HepG2 (cell line): ENCODE measurements around the gene ENGASE. TPM values are rescaled to one million over a fixed set of nuclear protein-coding genes. Genes with fewer than 3 reads are reported as not detected.

Source experiments
- ATAC-seq: fragments of 200-7000 bp; cut with Tn5 transposase; 3 replicates; pipeline ENCODE4 v1.9.1; 2020; ENCODE audit warnings: mild to moderate bottlenecking, moderate library complexity
- Bru-seq: library from RNA; stranded (reverse); fragments of 400-500 nt; gene quantifications from one replicate; lab custom pipeline; 2021; lab: Mats Ljungman, UMichigan
- BruChase-seq, 2 experiments: library from RNA; stranded (reverse); fragments of 400-500 nt; gene quantifications; one replicate each; lab custom pipeline; 2021; lab: Mats Ljungman, UMichigan
- BruUV-seq: library from RNA; stranded (reverse); fragments of 400-500 nt; replicated peaks from 2 replicates; lab custom pipeline; 2021; lab: Mats Ljungman, UMichigan
- CTCF ChIA-PET: fragments of 300-600 bp; formaldehyde crosslinking; extraction: SDS; loops from one replicate; lab custom pipeline; 2021; ENCODE audit warnings: low total read pairs, inconsistent platforms, low intra/inter-chr PET ratio; lab: Yijun Ruan, JAX
- POLR2A ChIA-PET: fragments of 350-600 bp; sonication (Branson Sonifier 250); formaldehyde crosslinking; loops from one replicate; lab custom pipeline; 2020; ENCODE audit warnings: antibody characterized with exemption, inconsistent platforms; lab: Yijun Ruan, JAX
- DNase-seq: peaks from one replicate; pipeline ENCODE4 v3.0.0-alpha.2; 2015; ENCODE audit warnings: low spot score
- FAIRE-seq: peaks from 3 replicates; lab custom pipeline; 2011; peaks lifted over from hg19 to GRCh38; lab: Jason Lieb, UNC
- H2AFZ ChIP-seq: one replicate; pipeline ENCODE4 v1.6.1; 2011; ENCODE audit warnings: low read length, inconsistent platforms
- H3K27ac ChIP-seq: fragments of 300-600 bp; 3 replicates; pipeline ENCODE4 v1.8.0; 2011; ENCODE audit warnings: mixed run types, mild to moderate bottlenecking, mixed read lengths, low read length, inconsistent platforms; ENCODE audit not compliant: insufficient read depth; ENCODE audit errors: extremely low read length
- H3K27me3 ChIP-seq, 2 experiments: fragments of 200-600 bp in 1 of 2; 2 replicates in 1 of 2; 3 replicates in 1 of 2; pipeline versions ENCODE4 v1.6.0 to v1.8.0; 2011; ENCODE audit warnings: low read length in 2 of 2, mild to moderate bottlenecking in 2 of 2, moderate library complexity in 2 of 2, inconsistent platforms in 1 of 2; ENCODE audit not compliant: insufficient read depth in 2 of 2, control insufficient read depth in 1 of 2
- H3K36me3 ChIP-seq, 2 experiments: fragments of 200-600 bp in 1 of 2; replicated peaks in 1 of 2; 2 replicates in 1 of 2; 3 replicates in 1 of 2; pipeline versions ENCODE4 v1.5.1 to v1.8.0; 2011; ENCODE audit warnings: low read length in 2 of 2, inconsistent platforms in 1 of 2; ENCODE audit not compliant: insufficient read depth in 2 of 2, control insufficient read depth in 1 of 2
- H3K4me1 ChIP-seq: 2 replicates; pipeline ENCODE4 v1.5.1; 2012; ENCODE audit warnings: low read length, inconsistent platforms; ENCODE audit not compliant: insufficient read depth
- H3K4me2 ChIP-seq: 2 replicates; pipeline ENCODE4 v1.6.0; 2011; ENCODE audit warnings: low read depth, low read length, inconsistent platforms
- H3K4me3 ChIP-seq, 3 experiments: fragments of 200-600 bp in 1 of 3; sonication (generic), shearing (Covaris generic) in 1 of 3; replicated peaks in 1 of 3; 2 replicates each; pipeline ENCODE4 v1.5.1; 2011 to 2016; ENCODE audit warnings: low read length in 3 of 3, inconsistent platforms in 2 of 3, low read depth in 2 of 3, mild to moderate bottlenecking in 2 of 3, control low read depth in 1 of 3, mixed read lengths in 1 of 3; ENCODE audit not compliant: insufficient read depth in 1 of 3
- H3K79me2 ChIP-seq: one replicate; pipeline ENCODE4 v1.6.1; 2011; ENCODE audit warnings: low read length, inconsistent platforms; ENCODE audit not compliant: insufficient read depth
- H3K9ac ChIP-seq: 2 replicates; pipeline ENCODE4 v1.6.0; 2011; ENCODE audit warnings: mild to moderate bottlenecking, low read depth, low read length, inconsistent platforms; ENCODE audit not compliant: insufficient read depth
- H3K9me3 ChIP-seq: 2 replicates; pipeline ENCODE4 v1.5.1; 2012; ENCODE audit warnings: mild to moderate bottlenecking, low read length
- H4K20me1 ChIP-seq: 2 replicates; pipeline ENCODE4 v1.6.0; 2011; ENCODE audit warnings: inconsistent platforms, mild to moderate bottlenecking, low read length, moderate library complexity; ENCODE audit not compliant: insufficient read depth
- AGO2 ChIP-seq: fragments of 200-400 bp; formaldehyde crosslinking; optimal IDR thresholded peaks from 2 replicates; pipeline ENCODE3; 2017; ENCODE audit warnings: mild to moderate bottlenecking, low read depth, low read length, moderate library complexity
- CBX2 ChIP-seq, 2 experiments: fragments of 200-600 bp in 1 of 2; sonication (generic); formaldehyde crosslinking in 1 of 2; IDR thresholded peaks; 2 replicates each; pipeline versions ENCODE4 v1.7.0 to v1.8.1; 2018 to 2022; ENCODE audit warnings: low read depth in 2 of 2, low read length in 1 of 2, mild to moderate bottlenecking in 1 of 2, missing genetic modification reagents in 1 of 2
- DMAP1 ChIP-seq: IDR thresholded peaks from 2 replicates; pipeline ENCODE4 v1.6.1; 2016
- E2F1 ChIP-seq: sonication (generic); formaldehyde crosslinking; IDR thresholded peaks from 2 replicates; pipeline ENCODE4 v1.5.0; 2020; ENCODE audit warnings: missing genetic modification reagents
- EP300 ChIP-seq, 3 experiments: sonication (generic) in 1 of 3; formaldehyde crosslinking in 1 of 3; IDR thresholded peaks; 2 replicates each; pipeline versions ENCODE4 v1.5.1 to v1.6.1; 2011 to 2020; ENCODE audit warnings: low read depth in 2 of 3, low read length in 2 of 3, borderline replicate concordance in 1 of 3, improper control_type of control experiment in 1 of 3, mild to moderate bottlenecking in 1 of 3, missing genetic modification reagents in 1 of 3, moderate library complexity in 1 of 3
- HBP1 ChIP-seq: IDR thresholded peaks from 2 replicates; pipeline ENCODE4 v1.6.1; 2016; ENCODE audit warnings: low read depth, control low read depth
- JUNB ChIP-seq: sonication (generic); formaldehyde crosslinking; IDR thresholded peaks from 2 replicates; pipeline ENCODE4 v1.8.0; 2022; ENCODE audit warnings: missing genetic modification reagents, mild to moderate bottlenecking, borderline replicate concordance
- NFKB2 ChIP-seq: sonication (generic); formaldehyde crosslinking; IDR thresholded peaks from 2 replicates; pipeline ENCODE4 v1.4.0; 2020; ENCODE audit warnings: missing genetic modification reagents, borderline replicate concordance
- RBFOX2 ChIP-seq: fragments of 200-400 bp; formaldehyde crosslinking; IDR thresholded peaks from 2 replicates; pipeline ENCODE4 v1.6.1; 2017; ENCODE audit warnings: low read depth, mild to moderate bottlenecking, low read length
- RFXAP ChIP-seq: sonication (generic); formaldehyde crosslinking; IDR thresholded peaks from 2 replicates; pipeline ENCODE4 v1.4.0; 2020; ENCODE audit warnings: missing genetic modification reagents, borderline replicate concordance
- SIX4 ChIP-seq: sonication (generic); formaldehyde crosslinking; IDR thresholded peaks from 2 replicates; pipeline ENCODE4 v1.4.0; 2020; ENCODE audit warnings: missing genetic modification reagents
- ZNF256 ChIP-seq: sonication (generic); formaldehyde crosslinking; conservative IDR thresholded peaks from 2 replicates; pipeline ENCODE4 v1.4.0; 2020; ENCODE audit warnings: missing genetic modification reagents
- ZNF34 ChIP-seq: sonication (generic); formaldehyde crosslinking; IDR thresholded peaks from 2 replicates; pipeline ENCODE4 v1.4.0; 2020; ENCODE audit warnings: mild to moderate bottlenecking, missing genetic modification reagents, borderline replicate concordance
- ZNF713 ChIP-seq: sonication (generic); formaldehyde crosslinking; IDR thresholded peaks from 2 replicates; pipeline ENCODE4 v1.4.0; 2020; ENCODE audit warnings: mild to moderate bottlenecking, missing genetic modification reagents
- WGBS: methylation state at CpG from one replicate; pipeline ENCODE4 v1.1.6; 2017; ENCODE audit warnings: low lambda C conversion rate; 5-methylcytosine and 5-hydroxymethylcytosine counted together
- in situ Hi-C: cut with HindIII; loops from 2 replicates; pipeline ENCODE4 v1.10.0; 2017; ENCODE audit warnings: low pct_unique_long_range_greater_than_20kb; ENCODE audit not compliant: extremely low pct_ligation_motif_present
- intact Hi-C: fragments of 100-400 bp; cut with micrococcal nuclease; formaldehyde crosslinking; loops from one replicate; pipeline ENCODE4 v1.10.0; 2022; ENCODE audit not compliant: unreplicated experiment
- long read RNA-seq, 2 experiments: library from RNA in 1 of 2; library from polyadenylated mRNA in 1 of 2; stranded (forward) in 1 of 2; unstranded in 1 of 2; transcript quantifications; one replicate each; pipeline ENCODE4 v2.0.0, GENCODE V29; 2019 to 2022
- polyA minus RNA-seq, 3 experiments: library from RNA; depleted of rRNA, polyadenylated mRNA; stranded (reverse); fragments of >200 nt; gene quantifications; 2 replicates each; pipeline ENCODE4 v1.2.3, GENCODE V29; 2011; ENCODE audit warnings: low replicate concordance in 1 of 3
- polyA plus RNA-seq, 8 experiments: library from polyadenylated mRNA; depleted of rRNA in 3 of 8; stranded (reverse) in 7 of 8; unstranded in 1 of 8; fragments of >200 nt; fragmentation: Illumina TruSeq in 4 of 8; extraction: Trizol in 4 of 8; gene quantifications; 2 replicates each; pipeline versions ENCODE4 v1.2.1 to v1.2.3, GENCODE V29; 2011 to 2016; ENCODE audit warnings: low read depth in 4 of 8, missing spikeins in 1 of 8, mixed read lengths in 1 of 8; ENCODE audit not compliant: insufficient read depth in 1 of 8
- total RNA-seq, 5 experiments: library from RNA; depleted of rRNA; stranded (reverse); fragments of >200 nt; fragmentation: Illumina TruSeq; extraction: Trizol; gene quantifications; 2 replicates each; pipeline ENCODE4 v1.2.3, GENCODE V29; 2016; ENCODE audit warnings: low read depth in 1 of 5

Gene ENGASE
- total RNA-seq (2016; rRNA removed; fragmentation: Illumina TruSeq; extraction: Trizol) (2.8 and 10.6 TPM in 2 replicates), polyA plus RNA-seq (2011; rRNA removed) (18.1 and 30.3 TPM in 2 replicates), polyA minus RNA-seq (2011; rRNA and poly(A)+ RNA removed; ENCODE audit: low replicate concordance) (27.1 and 30.9 TPM in 2 replicates), Bru-seq, nascent RNA (percentile 59 among the genes with signal in this experiment), BruChase-seq, experiment 1, labeled RNA remaining after a 6-hour chase (percentile 65 among the genes with signal in this experiment), BruChase-seq, experiment 2, labeled RNA remaining after a 2-hour chase (percentile 65 among the genes with signal in this experiment)
- total RNA-seq (2016; cell fraction: cytosol; rRNA removed; fragmentation: Illumina TruSeq; extraction: Trizol; ENCODE audit: low read depth): 10.9 and 11.3 TPM in 2 replicates
- 2.1 and 11.0 TPM in 2 replicates for total RNA-seq (2016; cell fraction: insoluble cytoplasmic fraction; rRNA removed; fragmentation: Illumina TruSeq; extraction: Trizol)
- total RNA-seq (2016; cell fraction: membrane; rRNA removed; fragmentation: Illumina TruSeq; extraction: Trizol): 4.0 and 4.4 TPM in 2 replicates
- total RNA-seq (2016; cell fraction: nucleus; rRNA removed; fragmentation: Illumina TruSeq; extraction: Trizol): 17.7 and 21.9 TPM in 2 replicates
- polyA plus RNA-seq (2011; cell fraction: cytosol; rRNA removed): 4.4 and 5.4 TPM in 2 replicates
- polyA plus RNA-seq (2011; cell fraction: nucleus; rRNA removed): 327 and 364 TPM in 2 replicates
- polyA plus RNA-seq (2012): 25.6 and 35.5 TPM in 2 replicates
- polyA plus RNA-seq (2016; cell fraction: cytosol; fragmentation: Illumina TruSeq; extraction: Trizol; ENCODE audit: low read depth): 0.50 and 0.71 TPM in 2 replicates
- 3.3 and 4.0 TPM in 2 replicates for polyA plus RNA-seq (2016; cell fraction: insoluble cytoplasmic fraction; fragmentation: Illumina TruSeq; extraction: Trizol; ENCODE audit: low read depth)
- polyA plus RNA-seq (2016; cell fraction: membrane; fragmentation: Illumina TruSeq; extraction: Trizol; ENCODE audit: low read depth): 1.3 and 1.4 TPM in 2 replicates
- 64.3 and 73.5 TPM in 2 replicates for polyA plus RNA-seq (2016; cell fraction: nucleus; fragmentation: Illumina TruSeq; extraction: Trizol; ENCODE audit: insufficient read depth, low read depth)
- polyA minus RNA-seq (2011; cell fraction: cytosol; rRNA and poly(A)+ RNA removed): 4.3 and 5.1 TPM in 2 replicates
- polyA minus RNA-seq (2011; cell fraction: nucleus; rRNA and poly(A)+ RNA removed): 56.1 and 79.6 TPM in 2 replicates
- long read RNA-seq, experiment 1, partial matches to known transcripts: 2 of 6 reads
- long read RNA-seq, experiment 1, other reads (novel, unspliced or antisense): 4 of 6 reads
- long read RNA-seq, experiment 2, partial matches to known transcripts: 0 of 7 reads
- long read RNA-seq, experiment 2, other reads (novel, unspliced or antisense): 4 of 7 reads

GRCh38 chr17:79074649-79075445 lies at the start of gene ENGASE:
Gene ENGASE (plus strand): TSS chr17:79074824. CDS start chr17:79074945, 121 bp downstream.
- in situ Hi-C loops (no loop called here), intact Hi-C loops (loop anchor here (5.0 kb wide), 1 partner anchor 58 kb away; no protein-coding TSS in a partner anchor)
- Histone ChIP-seq H3K9me3 (no peaks in the 10 kb centered on the region), H3K27me3 (peaks cover 0 to 17% of the 10 kb centered on the region in 2 experiments; a peak in 2 of 5 replicates), H3K4me3 (peak within 1 kb of the TSS; percentile 78 to 87 (median 83)), H3K4me2 (peak within 1 kb of the TSS; percentile 94), H3K27ac (peak within 1 kb of the TSS; percentile 47), H2AFZ (peak within 1 kb of the TSS; percentile 29), H3K36me3 (peaks cover 5 to 20% of the 10 kb centered on the region in 2 experiments; a peak in 4 of 5 replicates), H3K79me2 (peaks cover 5% of the 10 kb centered on the region), H3K9ac (peak within 1 kb of the TSS; percentile 78), H3K4me1 (peaks cover 41% of the 10 kb centered on the region), H4K20me1 (no peaks in the 10 kb centered on the region)
- FAIRE-seq (peak; percentile 32), DNase-seq (peak; percentile 88), ATAC-seq (peak; percentile 96)
- 1% methylated on average over 31 of the region's 106 CpGs for WGBS
- POLR2A ChIA-PET: interaction anchor here (0.6 to 4.0 kb wide), 13 partner anchors 9 to 323 kb away, joined by 3 to 95 read pairs (median 4); partner anchors contain the start of gene LGALS3BP
- CTCF ChIA-PET: no interaction called here
- no TSS peak for BruUV-seq
- TF ChIP-seq RFXAP (CRISPR knock-in tag) (no peak), E2F1 (CRISPR knock-in tag) (0 out of 2 replicates have a peak, but pooled peaks have one; percentile 8), JUNB (CRISPR knock-in tag) (no peak), CBX2 (IDR thresholded peaks at IDR 0.05; ENCODE audit: low read depth, low read length) (no peak), CBX2 (CRISPR knock-in tag; IDR thresholded peaks at IDR 0.05; ENCODE audit: low read depth) (no peak), SIX4 (CRISPR knock-in tag) (no peak), ZNF713 (no peak), NFKB2 (CRISPR knock-in tag) (peak; percentile 57; the same call in 1 of the 2 replicates), ZNF256 (CRISPR knock-in tag) (no peak), DMAP1 (CRISPR knock-in tag) (peak; percentile 34; the same call in 1 of the 2 replicates), RBFOX2 (peak; percentile 91), ZNF34 (peak; percentile 82; the same call in 1 of the 2 replicates), EP300 (IDR thresholded peaks at IDR 0.05; ENCODE audit: low read depth in 2 of 2, low read length in 2 of 2) (no peak), EP300 (CRISPR knock-in tag; IDR thresholded peaks at IDR 0.05; ENCODE audit: borderline replicate concordance) (no peak), AGO2 (peak; percentile 85), HBP1 (CRISPR knock-in tag) (0 out of 2 replicates have a peak, but pooled peaks have one; percentile 72)
